HG02943 (cell line): ENCODE measurements around the gene KRTAP12-1.
"Not testable (repeated sequence)": the region's sequence is repeated elsewhere in the genome, so short reads cannot be mapped to it uniquely, and the experiment has no call there.

Experiments used
- ATAC-seq: cut with Tn5 transposase; IDR thresholded peaks from one replicate; pipeline ENCODE4 v1.9.1; 2021; ENCODE audit warnings: mild to moderate bottlenecking, low read depth, moderate library complexity; ENCODE audit not compliant: unreplicated experiment

The KRTAP12-1 gene

GRCh38 chr21:44671911-44672310 lies 10.1 kb downstream of the KRTAP12-1 start:
- no peak for ATAC-seq

- ATAC-seq: no peak
These were observed 11.1 kb downstream of the KRTAP12-1 start for GRCh38 chr21:44670642-44671432.

- ATAC-seq: no peak
These were observed 14.4 kb downstream of the KRTAP12-1 start for GRCh38 chr21:44667612-44668011.

- no peak for ATAC-seq
These were observed 15.3 kb downstream of the KRTAP12-1 start, which contains the start of gene KRTAP12-2 for GRCh38 chr21:44666401-44667320. Gene KRTAP12-2 (minus strand): TSS chr21:44666927. CDS start chr21:44666886, 41 bp downstream.

DNA sequence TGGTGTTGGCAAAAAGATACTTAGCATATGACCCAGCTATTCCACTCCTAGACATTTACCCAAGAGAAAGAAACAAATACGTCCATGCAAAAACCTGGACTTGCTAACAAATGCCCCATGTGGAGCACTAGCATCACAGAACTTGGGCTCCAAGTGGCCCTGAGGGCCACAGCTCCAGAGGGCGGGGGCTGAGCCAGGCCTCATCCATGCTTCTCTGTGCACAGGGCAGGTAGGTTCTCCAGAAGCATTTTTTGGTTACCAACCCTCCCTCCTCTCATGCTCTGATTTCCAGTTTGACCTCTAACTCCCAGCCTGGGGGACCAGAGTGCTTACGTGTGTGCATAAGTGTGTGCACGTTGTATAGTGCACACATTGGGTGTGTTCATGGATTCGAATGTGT lies 17.3 kb downstream of the KRTAP12-1 start:
- ATAC-seq: no peak

DNA sequence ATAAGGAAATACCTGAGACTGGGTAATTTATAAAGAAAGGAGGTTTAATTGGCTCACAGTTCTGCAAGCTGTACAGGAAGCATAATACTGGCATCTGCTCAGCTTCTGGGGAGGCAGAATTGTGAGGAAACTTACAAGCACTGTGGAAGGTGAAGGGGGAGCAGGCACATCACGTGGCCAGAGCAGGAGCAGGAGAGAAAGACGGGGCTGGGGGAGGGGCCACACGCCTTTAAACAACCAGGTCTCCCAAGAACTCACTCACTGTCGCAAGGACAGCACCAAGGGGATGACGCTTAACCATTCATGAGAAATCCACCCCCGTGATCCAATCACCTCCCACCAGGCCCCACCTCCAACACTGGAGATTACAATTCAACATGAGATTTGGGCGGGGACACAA lies 20.4 kb downstream of the KRTAP12-1 start:
- not testable (repeated sequence) for ATAC-seq

DNA sequence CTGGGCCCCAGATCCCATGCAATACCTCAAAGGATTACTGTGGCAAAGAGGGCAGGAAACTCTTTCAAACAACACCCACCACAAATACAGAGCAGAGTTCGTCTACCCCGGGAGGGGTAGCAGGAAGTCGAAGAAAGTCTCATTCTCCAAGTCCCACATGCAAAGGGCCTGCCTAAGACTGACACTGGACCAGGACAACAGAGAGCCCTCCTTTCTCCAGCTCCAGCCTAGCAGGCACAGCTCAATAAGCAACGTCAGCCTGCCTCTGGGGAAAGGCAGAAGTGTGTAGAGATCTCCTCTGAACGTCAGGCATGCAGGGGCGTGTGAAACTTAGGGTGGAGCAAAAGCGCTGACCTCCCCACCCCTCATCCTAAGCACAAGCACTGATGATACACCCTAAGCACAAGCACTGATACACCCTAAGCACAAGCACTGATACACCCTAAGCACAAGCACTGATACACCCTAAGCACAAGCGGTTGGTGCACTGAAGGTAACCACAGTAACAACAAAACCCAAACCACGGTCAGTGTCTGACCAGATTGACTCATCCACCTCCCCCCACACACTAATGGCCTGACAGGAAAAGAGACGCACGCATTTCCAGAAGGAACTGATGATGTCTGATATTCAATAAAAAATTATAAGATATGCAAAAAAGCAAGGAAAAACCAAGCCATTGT lies 22.9 kb downstream of the KRTAP12-1 start:
- no peak for ATAC-seq

GRCh38 chr21:44658541-44658910 lies 23.4 kb downstream of the KRTAP12-1 start:
- no peak for ATAC-seq

- no peak for ATAC-seq
These were observed 24.1 kb downstream of the KRTAP12-1 start, which contains the start of gene KRTAP12-3 for GRCh38 chr21:44657635-44658540. Gene KRTAP12-3 (plus strand): TSS chr21:44657932. CDS start chr21:44657980, 48 bp downstream.

GRCh38 chr21:44656868-44657267 lies 25.1 kb downstream of the KRTAP12-1 start:
- no peak for ATAC-seq

- ATAC-seq: no peak
These were observed 27.3 kb downstream of the KRTAP12-1 start, which contains the start of gene KRTAP12-4 for GRCh38 chr21:44654576-44655175. Gene KRTAP12-4 (minus strand): TSS chr21:44654659. CDS start chr21:44654614, 45 bp downstream.

GRCh38 chr21:44653656-44654575 lies 28.0 kb downstream of the KRTAP12-1 start:
- ATAC-seq: no peak

GRCh38 chr21:44653123-44653522 lies 28.8 kb downstream of the KRTAP12-1 start:
- no peak for ATAC-seq

GRCh38 chr21:44650973-44651675 lies 30.8 kb downstream of the KRTAP12-1 start:
- no peak for ATAC-seq

DNA sequence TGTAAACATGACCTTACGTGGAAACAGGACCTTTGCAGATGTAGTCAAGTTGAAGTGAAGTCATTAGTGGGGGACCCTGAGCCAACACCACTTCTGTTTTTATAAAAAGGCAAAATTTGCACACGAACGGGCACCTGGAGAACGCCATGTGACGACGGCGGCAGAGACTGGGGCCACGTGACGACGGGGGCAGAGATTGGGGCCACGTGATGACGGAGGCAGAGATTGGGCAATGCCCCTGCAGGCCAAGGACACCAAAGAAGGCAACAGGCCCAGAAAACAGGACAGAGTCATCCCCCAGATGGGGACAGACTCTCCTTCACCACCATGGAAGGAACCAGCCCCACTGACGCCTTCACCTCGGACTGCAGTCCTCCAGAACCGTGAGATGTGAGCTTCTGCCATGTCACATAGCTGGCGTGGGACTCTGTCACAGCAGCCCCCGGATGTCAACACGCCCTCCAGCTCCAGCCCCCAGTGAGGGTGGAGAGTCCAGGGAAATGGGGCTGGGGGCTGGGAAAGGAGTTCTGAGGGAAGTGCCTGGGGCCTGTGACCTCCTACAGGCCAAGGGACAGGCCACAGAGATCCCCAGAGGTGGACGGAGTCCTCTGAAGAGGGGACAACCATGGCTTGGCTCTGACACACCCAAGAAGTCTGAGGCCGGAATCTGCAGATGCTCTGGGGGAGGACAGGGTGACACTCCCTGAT lies 31.5 kb downstream of the KRTAP12-1 start:
- no peak for ATAC-seq

GRCh38 chr21:44649521-44650100 lies 32.4 kb downstream of the KRTAP12-1 start:
- ATAC-seq: no peak
